Psoas muscle (tissue), 8 donors: Measurements from ENCODE around the gene HAVCR2. TPM values are rescaled to one million over a fixed set of nuclear protein-coding genes. Genes with fewer than 3 reads are reported as not detected.

ENCODE experiments used
- ATAC-seq, 4 donors: fragments of 200-7000 bp; cut with Tn5 transposase; one replicate each; pipeline ENCODE4 v1.9.1; 2020; ENCODE audit warnings: moderate library complexity in 3 of 4, mild to moderate bottlenecking in 2 of 4
- DNase-seq, 2 donors: peaks; one replicate each; pipeline ENCODE4 v3.0.0-alpha.2; 2020
- H3K27ac ChIP-seq: fragments of 200-600 bp; one replicate; pipeline ENCODE4 v1.8.0; 2022
- H3K27me3 ChIP-seq, 3 donors: fragments of 200-600 bp in 1 of 3; one replicate each; pipeline versions ENCODE4 v1.6.1 to v1.8.0; 2013 to 2022; ENCODE audit warnings: low read length in 2 of 3, mild to moderate bottlenecking in 2 of 3, moderate library complexity in 1 of 3; ENCODE audit not compliant: insufficient read depth in 3 of 3
- H3K36me3 ChIP-seq, 2 donors: fragments of 200-600 bp in 1 of 2; one replicate each; pipeline versions ENCODE4 v1.6.1 to v1.8.0; 2013 to 2022; ENCODE audit warnings: low read depth in 1 of 2, mild to moderate bottlenecking in 1 of 2, moderate library complexity in 1 of 2; ENCODE audit not compliant: insufficient read depth in 1 of 2
- H3K4me1 ChIP-seq: fragments of 200-600 bp; one replicate; pipeline ENCODE4 v1.8.0; 2022
- H3K4me3 ChIP-seq: fragments of 200-600 bp; one replicate; pipeline ENCODE4 v1.8.0; 2022; ENCODE audit warnings: mild to moderate bottlenecking
- H3K9me3 ChIP-seq: fragments of 200-600 bp; one replicate; pipeline ENCODE4 v1.8.0; 2022
- WGBS, 3 donors: extraction: QIAGEN DNeasy Blood & Tissue Kit; methylation state at CpG; one replicate each; pipeline versions ENCODE4 v1.1.6 to v1.1.7; 2013; 5-methylcytosine and 5-hydroxymethylcytosine counted together
- intact Hi-C, 2 donors: fragments of 100-400 bp; cut with DNase I; formaldehyde crosslinking; loops; one replicate each; pipeline versions ENCODE4 v1.11.0 to v1.14.2; 2022
- long read RNA-seq, 2 donors: library from polyadenylated mRNA; unstranded; transcript quantifications; one replicate each; pipeline ENCODE4 v2.0.0, GENCODE V29; 2021
- polyA plus RNA-seq, 3 donors: library from polyadenylated mRNA; stranded (reverse); fragments of 200-250 nt; gene quantifications; one replicate each; pipeline ENCODE4 v1.2.3, GENCODE V29; 2013
- total RNA-seq, 4 donors: library from RNA; stranded (reverse); fragmentation: NEBNext Ultra II Directional in 2 of 4; extraction: Animal tissue kit (Norgen Biotek cat#: 25700) in 2 of 4; gene quantifications; one replicate each; pipeline versions ENCODE4 v1.2.1 to v1.2.4, GENCODE V29; 2021 to 2023
- TF ChIP-seq, protein P1 (sequence below): fragments of 200-600 bp; IDR thresholded peaks from one replicate; pipeline ENCODE4 v1.8.0; 2022; ENCODE audit warnings: antibody characterized with exemption
- donor health status: healthy with polysubstance abuse.
- donor health status: DM: no; HTN: no; CAD: no; lungs with moderate emphysema.
- donor health status: Bipolar disorder and iron deficiency.
- donor health status: healthy.
- donor health status: DM: yes; HTN: yes; CAD: no.
- donor health status: DM: no; HTN: no; CAD: no.
- donor health status: DM: no; HTN: no; CAD: no.
- donor health status: DM: yes; HTN: yes; CAD: no.

The HAVCR2 gene
- total RNA-seq (1 to 10 TPM; 1.3 to 3.5 (median 1.5) TPM), polyA plus RNA-seq (1 to 10 TPM in 1 of 3 donors, under 1 TPM in 2; 0.48 to 1.4 (median 0.90) TPM)
- long read RNA-seq, donor 1, partial matches to known transcripts = 0 of 1 reads
- long read RNA-seq, donor 1, other reads (novel, unspliced or antisense) = 0 of 1 reads
- long read RNA-seq, donor 2, partial matches to known transcripts = 0 of 1 reads
- long read RNA-seq, donor 2, other reads (novel, unspliced or antisense) = 1 of 1 reads

DNA sequence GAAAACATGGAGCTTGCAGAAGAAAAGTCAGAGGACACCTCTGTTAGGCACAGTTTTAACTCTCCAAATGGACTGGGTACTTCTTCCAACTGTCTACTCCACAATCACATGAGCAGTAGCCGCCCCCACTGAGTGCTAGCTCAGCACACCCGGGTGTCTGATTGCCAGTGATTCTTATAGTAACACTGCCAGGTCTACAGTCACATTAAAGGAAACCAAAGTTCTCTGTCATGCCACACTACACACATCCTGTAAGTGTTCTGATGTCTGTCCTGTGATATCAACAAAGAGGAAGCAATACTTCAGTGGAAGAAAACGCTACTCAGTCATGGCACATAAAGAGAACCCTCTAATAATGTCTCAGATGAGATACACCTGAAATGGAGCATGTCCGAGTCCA lies at the start of gene HAVCR2:
Gene HAVCR2 (minus strand): TSS at position 69 of the 400 bp plus-strand sequence. CDS start 61 bp downstream, at position 8.
- intact Hi-C loops = no loop called here
- Histone ChIP-seq H3K36me3 (no peaks in the 10 kb centered on the region), H3K9me3 (no peaks in the 10 kb centered on the region), H3K27me3 (no peaks in the 10 kb centered on the region), H3K4me3 (peak within 1 kb of the TSS; percentile 36), H3K27ac (peak within 1 kb of the TSS; percentile 30), H3K4me1 (no peaks in the 10 kb centered on the region)
- 63 to 74% (median 64%) methylated on average over 4 of the region's 4 CpGs for WGBS, 3 donors
- DNase-seq (no peak), ATAC-seq (peak in 1 of 4 donors; percentile 37)
- TF ChIP-seq, protein P1, sequence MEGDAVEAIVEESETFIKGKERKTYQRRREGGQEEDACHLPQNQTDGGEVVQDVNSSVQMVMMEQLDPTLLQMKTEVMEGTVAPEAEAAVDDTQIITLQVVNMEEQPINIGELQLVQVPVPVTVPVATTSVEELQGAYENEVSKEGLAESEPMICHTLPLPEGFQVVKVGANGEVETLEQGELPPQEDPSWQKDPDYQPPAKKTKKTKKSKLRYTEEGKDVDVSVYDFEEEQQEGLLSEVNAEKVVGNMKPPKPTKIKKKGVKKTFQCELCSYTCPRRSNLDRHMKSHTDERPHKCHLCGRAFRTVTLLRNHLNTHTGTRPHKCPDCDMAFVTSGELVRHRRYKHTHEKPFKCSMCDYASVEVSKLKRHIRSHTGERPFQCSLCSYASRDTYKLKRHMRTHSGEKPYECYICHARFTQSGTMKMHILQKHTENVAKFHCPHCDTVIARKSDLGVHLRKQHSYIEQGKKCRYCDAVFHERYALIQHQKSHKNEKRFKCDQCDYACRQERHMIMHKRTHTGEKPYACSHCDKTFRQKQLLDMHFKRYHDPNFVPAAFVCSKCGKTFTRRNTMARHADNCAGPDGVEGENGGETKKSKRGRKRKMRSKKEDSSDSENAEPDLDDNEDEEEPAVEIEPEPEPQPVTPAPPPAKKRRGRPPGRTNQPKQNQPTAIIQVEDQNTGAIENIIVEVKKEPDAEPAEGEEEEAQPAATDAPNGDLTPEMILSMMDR = no peak

DNA sequence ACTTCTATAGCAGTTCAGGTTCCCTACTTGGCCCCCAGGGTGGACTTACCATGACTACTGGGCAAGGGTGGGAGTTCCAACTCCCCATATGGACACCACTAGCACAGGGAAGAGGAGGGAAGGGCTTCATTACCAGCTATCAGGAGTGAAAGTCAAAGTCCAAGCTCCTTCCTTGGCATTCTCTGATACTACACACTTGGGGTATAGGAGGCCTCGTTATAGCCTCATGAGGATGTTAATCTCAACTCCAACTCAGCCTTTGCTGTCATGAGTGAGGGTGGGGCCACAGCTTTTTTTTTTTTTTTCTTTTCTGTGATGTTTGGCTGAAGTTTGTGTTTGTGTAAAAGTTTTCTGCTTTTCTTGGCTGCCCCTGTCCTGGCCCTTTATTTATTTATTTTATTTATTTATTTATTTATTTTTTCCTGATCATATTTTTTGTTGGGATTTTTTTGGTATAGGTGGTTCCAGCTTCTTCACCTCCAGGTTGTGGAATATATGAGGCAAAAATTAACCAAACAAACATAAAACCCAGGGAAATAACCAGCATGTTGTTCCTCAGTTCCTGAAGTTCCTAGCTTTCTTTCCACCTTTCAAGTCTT lies 48.5 kb upstream of the HAVCR2 start:
- H3K27me3 ChIP-seq = no peaks in the 10 kb centered on the region
- H3K36me3 ChIP-seq = no peaks in the 10 kb centered on the region
- no peak overlapping the region for H3K27ac ChIP-seq
- no peak overlapping the region for H3K4me3 ChIP-seq
- intact Hi-C loops = no loop called here
- WGBS, 3 donors = 76 to 89% (median 79%) methylated on average over 1 of the region's 1 CpG
- no peaks in the 10 kb centered on the region for H3K9me3 ChIP-seq
- H3K4me1 ChIP-seq = no peaks in the 10 kb centered on the region
- DNase-seq (no peak), ATAC-seq (no peak)
- TF ChIP-seq, protein P1 = no peak

DNA sequence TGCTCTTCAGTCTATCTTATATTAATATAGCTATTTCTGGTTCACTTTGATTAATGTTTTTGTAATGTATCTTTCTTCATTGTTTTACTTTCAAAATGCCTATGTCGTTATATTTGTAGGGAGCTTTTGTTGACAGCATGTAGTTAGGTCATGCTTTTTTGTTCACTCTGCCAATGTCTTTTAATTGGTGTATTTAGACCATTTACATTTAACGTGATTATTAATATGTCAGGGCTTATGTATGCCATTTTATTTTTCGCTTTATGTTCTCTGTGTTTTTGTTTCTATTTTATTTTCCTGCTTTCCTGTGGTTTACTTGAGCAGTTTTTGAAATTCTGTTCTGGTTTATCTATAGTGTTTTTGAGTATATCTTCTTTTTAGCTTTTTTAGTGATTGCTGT lies 46.5 kb upstream of the HAVCR2 start:
- 68 to 89% (median 79%) methylated on average over 3 of the region's 3 CpGs for WGBS, 3 donors

DNA sequence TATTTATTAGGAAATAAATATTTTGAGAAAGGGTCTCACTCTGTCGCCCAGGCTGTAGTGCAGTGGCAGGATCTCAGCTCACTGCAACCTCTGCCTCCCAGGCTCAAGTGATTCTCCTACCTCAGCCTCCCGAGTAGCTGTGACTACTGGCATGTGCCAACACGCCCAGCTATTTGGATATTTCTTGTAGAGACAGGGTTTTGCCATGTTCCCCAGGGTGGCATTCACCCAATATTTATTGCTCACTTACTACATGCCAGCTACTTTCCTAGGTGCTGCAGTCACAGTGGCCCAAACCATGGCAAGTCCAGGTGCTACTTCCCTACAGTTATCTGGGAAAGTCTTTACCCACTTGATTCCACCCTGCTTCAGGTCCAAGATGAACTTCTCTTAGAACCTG lies 42.2 kb upstream of the HAVCR2 start:
- intact Hi-C loops = no loop called here
- no peak overlapping the region for H3K27ac ChIP-seq
- DNase-seq (no peak), ATAC-seq (no peak)
- WGBS, 3 donors = 71 to 81% (median 75%) methylated on average over 3 of the region's 3 CpGs
- H3K4me3 ChIP-seq = no peak overlapping the region
- no peaks in the 10 kb centered on the region for H3K9me3 ChIP-seq
- TF ChIP-seq, protein P1 = no peak
- H3K4me1 ChIP-seq = no peaks in the 10 kb centered on the region
- no peaks in the 10 kb centered on the region for H3K36me3 ChIP-seq
- H3K27me3 ChIP-seq = no peaks in the 10 kb centered on the region

More for the DNA sequence above, 46.5 kb upstream of the HAVCR2 start:
- DNase-seq (no peak), ATAC-seq (no peak)
- H3K27ac ChIP-seq = no peak overlapping the region
- no peaks in the 10 kb centered on the region for H3K27me3 ChIP-seq
- no peak overlapping the region for H3K4me3 ChIP-seq
- H3K9me3 ChIP-seq = no peaks in the 10 kb centered on the region
- no peaks in the 10 kb centered on the region for H3K4me1 ChIP-seq
- no peaks in the 10 kb centered on the region for H3K36me3 ChIP-seq
- intact Hi-C loops = no loop called here
- TF ChIP-seq, protein P1 = no peak
